Raji (cell line): ENCODE measurements around the gene FOXE1.

Experiments used
- POLR2A ChIP-seq: IDR thresholded peaks from 2 replicates; pipeline ENCODE4 v1.6.1; 2011; ENCODE audit warnings: low read depth, low read length, control low read depth; ENCODE audit not compliant: insufficient read depth

The FOXE1 gene

GRCh38 chr9:97845130-97845529, 7.9 kb upstream of the FOXE1 start:
- no peak for TF ChIP-seq POLR2A

GRCh38 chr9:97845763-97846162, 7.3 kb upstream of the FOXE1 start:
- no peak for TF ChIP-seq POLR2A

- no peak for TF ChIP-seq POLR2A
Measured at GRCh38 chr9:97846347-97846746, 6.7 kb upstream of the FOXE1 start.

- TF ChIP-seq POLR2A, result no peak
Measured at GRCh38 chr9:97847474-97848214, 5.4 kb upstream of the FOXE1 start.

GRCh38 chr9:97848215-97848479, 4.9 kb upstream of the FOXE1 start:
- TF ChIP-seq POLR2A, result no peak

GRCh38 chr9:97848480-97849237, 4.4 kb upstream of the FOXE1 start:
- no peak for TF ChIP-seq POLR2A

- TF ChIP-seq POLR2A, result no peak
Measured at GRCh38 chr9:97849980-97850379, 3.0 kb upstream of the FOXE1 start.

GRCh38 chr9:97850746-97851445, 2.1 kb upstream of the FOXE1 start:
- TF ChIP-seq POLR2A, result no peak

GRCh38 chr9:97851446-97851883, 1.6 kb upstream of the FOXE1 start:
- no peak for TF ChIP-seq POLR2A

GRCh38 chr9:97852001-97852398, 1.0 kb upstream of the FOXE1 start:
- no peak for TF ChIP-seq POLR2A

- TF ChIP-seq POLR2A, result no peak
Measured at GRCh38 chr9:97852399-97853055, 499 bp upstream of the FOXE1 start.

GRCh38 chr9:97853844-97854695, 1.0 kb downstream of the FOXE1 start:
- TF ChIP-seq POLR2A, result no peak

- TF ChIP-seq POLR2A, result no peak
Measured at GRCh38 chr9:97854696-97855485, 1.9 kb downstream of the FOXE1 start.

GRCh38 chr9:97855486-97855875, 2.5 kb downstream of the FOXE1 start:
- no peak for TF ChIP-seq POLR2A

- no peak for TF ChIP-seq POLR2A
Measured at GRCh38 chr9:97855899-97856298, 2.9 kb downstream of the FOXE1 start.
